GM18508 (cell line): ENCODE measurements around the gene PGAM5.
"Not testable (repeated sequence)": the region's sequence is repeated elsewhere in the genome, so short reads cannot be mapped to it uniquely, and the experiment has no call there.

ENCODE experiments used
- ATAC-seq: cut with Tn5 transposase; IDR thresholded peaks from one replicate; pipeline ENCODE4 v1.9.1; 2021; ENCODE audit warnings: moderate number of reproducible peaks; ENCODE audit not compliant: insufficient read depth, unreplicated experiment

Gene PGAM5

GRCh38 chr12:132741620-132742019, 31.0 kb downstream of the PGAM5 start:
- no peak for ATAC-seq

- ATAC-seq = no peak
Observed at GRCh38 chr12:132743831-132744230, 33.2 kb downstream of the PGAM5 start.

- no peak for ATAC-seq
Observed at GRCh38 chr12:132746613-132747012, 36.0 kb downstream of the PGAM5 start.

GRCh38 chr12:132747395-132747794, 36.8 kb downstream of the PGAM5 start:
- ATAC-seq = no peak

- no peak for ATAC-seq
Observed at GRCh38 chr12:132747896-132748295, 37.3 kb downstream of the PGAM5 start.

GRCh38 chr12:132748319-132748718, 37.7 kb downstream of the PGAM5 start:
- no peak for ATAC-seq

- ATAC-seq = not testable (repeated sequence)
Observed at GRCh38 chr12:132753670-132754069, 43.0 kb downstream of the PGAM5 start.

GRCh38 chr12:132754160-132754932, 43.7 kb downstream of the PGAM5 start:
- ATAC-seq = no peak

GRCh38 chr12:132758825-132759224, 48.2 kb downstream of the PGAM5 start:
- not testable (repeated sequence) for ATAC-seq

- no peak for ATAC-seq
Observed at GRCh38 chr12:132759359-132759758, 48.7 kb downstream of the PGAM5 start.

- ATAC-seq = no peak
Observed at GRCh38 chr12:132761032-132761920, 50.6 kb downstream of the PGAM5 start, which contains the start of gene ANKLE2. TSS of gene ANKLE2 (minus strand) at chr12:132761832. CDS start at chr12:132761798, 34 bp downstream.

GRCh38 chr12:132761921-132762583, 51.4 kb downstream of the PGAM5 start:
- no peak for ATAC-seq

GRCh38 chr12:132764231-132764630, 53.6 kb downstream of the PGAM5 start:
- no peak for ATAC-seq

GRCh38 chr12:132765361-132765760, 54.7 kb downstream of the PGAM5 start:
- ATAC-seq = no peak

- no peak for ATAC-seq
Observed at GRCh38 chr12:132766380-132767085, 55.9 kb downstream of the PGAM5 start.

GRCh38 chr12:132771126-132771838, 60.6 kb downstream of the PGAM5 start:
- no peak for ATAC-seq
